Aortic smooth muscle cell (primary cell): ENCODE measurements around the gene TEKT5. TPM values are rescaled to one million over a fixed set of nuclear protein-coding genes. Genes with fewer than 3 reads are reported as not detected.

Experiments
- total RNA-seq: library from RNA; depleted of rRNA; stranded (reverse); fragments of >200 nt; gene quantifications from 2 replicates; pipeline ENCODE4 v1.2.3, GENCODE V29; 2014

The TEKT5 gene
- 0.12 TPM in 1 of 2 replicates, not detected in the other for total RNA-seq

DNA sequence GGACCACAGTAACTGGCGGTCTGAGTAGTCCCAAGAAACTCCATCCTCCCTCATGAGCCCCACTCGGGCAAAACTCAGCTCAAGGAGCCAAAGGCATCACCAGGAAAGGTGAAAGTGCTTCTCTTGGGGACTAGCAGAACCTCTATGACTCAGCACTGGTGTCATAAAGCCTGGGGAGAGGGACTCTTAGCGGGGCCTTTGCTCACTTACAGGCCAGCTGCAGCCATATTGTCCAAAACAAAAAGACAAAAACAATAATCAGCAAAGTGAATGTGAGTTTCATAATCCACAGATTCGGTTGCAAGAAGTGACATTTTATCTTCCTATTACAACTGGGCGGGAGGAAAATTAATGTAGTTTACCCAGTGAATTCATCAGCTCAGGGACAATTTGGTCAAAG is at the start of gene TEKT5:
Gene TEKT5, minus strand, starts transcription at position 101 of the 400 bp plus-strand sequence. Its CDS starts 57 bp downstream, at position 44.

DNA sequence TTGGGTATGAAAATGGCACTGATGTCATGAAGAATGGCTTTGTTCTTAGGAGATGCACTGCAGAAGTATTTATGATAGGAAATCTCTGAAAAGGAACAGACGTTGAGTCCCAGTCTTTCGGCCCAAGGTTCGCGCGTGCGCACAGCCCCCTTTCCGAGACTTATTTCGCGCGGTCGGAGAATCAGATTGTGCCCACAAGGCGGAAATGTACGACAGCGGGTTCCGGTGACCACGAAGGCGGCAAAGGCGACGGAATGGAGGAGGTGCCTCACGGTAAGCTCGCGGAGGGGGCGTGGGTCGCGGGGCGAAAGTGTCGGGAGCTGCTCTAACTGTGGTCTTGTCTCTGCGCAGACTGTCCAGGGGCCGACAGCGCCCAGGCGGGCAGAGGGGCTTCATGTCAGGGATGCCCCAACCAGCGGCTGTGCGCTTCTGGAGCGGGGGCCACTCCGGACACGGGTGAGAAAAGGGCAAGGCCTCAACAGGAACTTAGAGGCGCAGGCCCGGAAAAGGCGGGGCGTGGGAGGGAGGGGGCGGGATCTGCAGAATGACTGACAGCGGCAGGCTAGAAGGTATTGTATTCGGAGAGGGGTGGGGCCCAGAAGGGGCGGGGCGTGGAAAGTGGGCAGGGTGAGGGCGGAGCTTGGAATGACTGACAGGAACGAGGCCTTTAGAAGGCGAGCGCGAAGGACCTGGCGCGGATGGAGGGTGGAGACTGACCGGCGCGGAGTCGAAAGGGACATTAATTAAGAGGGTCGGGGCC is 49.1 kb upstream of the TEKT5 start, which contains the start of gene NUBP1:
Gene NUBP1, plus strand, starts transcription at position 233 of the 760 bp plus-strand sequence. Its CDS starts 22 bp downstream, at position 255.

DNA sequence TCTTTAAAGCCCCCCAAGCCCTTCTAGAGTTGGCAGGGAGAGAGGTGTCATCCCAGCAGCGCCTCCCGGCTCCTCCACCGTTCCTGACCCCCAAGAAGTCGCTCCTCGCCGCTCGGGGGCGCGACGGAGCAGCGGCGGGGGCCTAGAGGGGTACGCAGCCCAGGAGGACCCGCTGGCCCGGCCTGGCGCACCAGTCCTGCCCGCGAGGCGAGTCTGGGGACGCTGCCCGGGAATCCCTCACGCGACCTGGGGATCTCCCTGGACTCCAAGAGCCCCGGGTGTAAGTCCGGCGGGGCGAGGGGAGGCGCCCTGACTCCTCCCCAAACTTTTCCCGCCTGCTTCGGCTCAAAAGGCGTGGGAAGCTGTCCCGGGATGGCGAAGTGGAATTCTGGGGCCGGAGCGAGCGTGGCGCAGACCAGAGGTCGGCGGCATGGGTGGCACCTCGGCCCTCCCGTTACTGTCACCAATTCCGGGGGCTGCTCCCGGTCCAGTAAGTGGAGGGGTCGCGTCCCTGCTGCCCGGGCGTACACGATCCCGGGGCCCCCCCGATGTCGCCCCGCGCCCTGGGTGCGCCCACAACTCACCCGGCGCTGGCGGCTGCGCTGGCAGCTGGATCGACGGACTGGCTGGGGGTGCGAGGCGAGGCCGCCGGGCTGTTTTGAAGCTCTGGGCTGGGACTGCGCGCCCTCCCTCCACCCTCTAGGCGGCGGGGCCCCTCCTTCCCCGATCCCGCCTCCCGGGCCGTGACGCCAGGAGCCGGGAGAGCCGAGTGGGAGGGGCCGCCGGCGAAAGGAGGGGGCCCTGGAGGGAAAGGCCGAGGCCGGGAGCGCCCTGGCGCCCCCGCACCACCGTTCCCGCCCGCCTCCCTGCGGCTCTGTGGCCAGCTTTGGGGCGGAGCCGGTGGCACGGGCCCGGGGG is 114.5 kb downstream of the TEKT5 start, which contains the start of gene EMP2:
Gene EMP2, minus strand, starts transcription at position 634 of the 918 bp plus-strand sequence. CDS start 32,981 bp downstream, outside the sequence.

Other genes with a start within 250 kb of the TEKT5 start
- 38.4 and 38.5 TPM in 2 replicates for gene EMP2, start 114.3 kb downstream of the TEKT5 start, total RNA-seq
- 21.0 and 21.9 TPM in 2 replicates for gene NUBP1, start 48.9 kb upstream of the TEKT5 start, total RNA-seq
- 0.19 TPM in 1 of 2 replicates, not detected in the other for gene TVP23A, start 123.9 kb upstream of the TEKT5 start, total RNA-seq
- under 0.01 and 0.31 TPM in 2 replicates for gene CIITA, start 182.3 kb upstream of the TEKT5 start, total RNA-seq
- gene DEXI, start 247.5 kb upstream of the TEKT5 start, total RNA-seq: 45.4 and 50.1 TPM in 2 replicates
- 15.5 and 16.7 TPM in 2 replicates for gene CLEC16A, start 249.6 kb upstream of the TEKT5 start, total RNA-seq